Ascending aorta (tissue), 2 donors: ENCODE measurements around the gene RNF4. TPM values are rescaled to one million over a fixed set of nuclear protein-coding genes. Genes with fewer than 3 reads are reported as not detected.
"Not testable (repeated sequence)": the region's sequence is repeated elsewhere in the genome, so short reads cannot be mapped to it uniquely, and the experiment has no call there.

Experiments used
- DNase-seq, 2 donors: peaks; one replicate each; pipeline ENCODE4 v3.0.0-alpha.2; 2019; ENCODE audit warnings: low spot score in 2 of 2
- H3K27ac ChIP-seq, 2 donors: fragments of 200-600 bp; sonication (generic); one replicate each; pipeline ENCODE4 v1.5.1; 2016 to 2017; ENCODE audit warnings: mild to moderate bottlenecking in 1 of 2
- H3K27me3 ChIP-seq: fragments of 200-600 bp; sonication (generic); one replicate; pipeline ENCODE4 v1.5.1; 2017
- H3K36me3 ChIP-seq, 2 donors: fragments of 200-600 bp; sonication (generic); one replicate each; pipeline ENCODE4 v1.5.1; 2016
- H3K4me1 ChIP-seq, 2 donors: fragments of 200-600 bp; sonication (generic); one replicate each; pipeline ENCODE4 v1.5.1; 2016 to 2017; ENCODE audit warnings: mild to moderate bottlenecking in 1 of 2
- H3K4me3 ChIP-seq, 2 donors: fragments of 200-600 bp; sonication (generic); one replicate each; pipeline ENCODE4 v1.5.1; 2016 to 2017; ENCODE audit warnings: mild to moderate bottlenecking in 1 of 2
- H3K9me3 ChIP-seq, 2 donors: fragments of 200-600 bp; sonication (generic); one replicate each; pipeline ENCODE4 v1.5.1; 2016
- intact Hi-C: fragments of 100-400 bp; cut with DNase I; formaldehyde crosslinking; loops from one replicate; pipeline ENCODE4 v1.15.1; 2023
- total RNA-seq: library from RNA; depleted of rRNA; stranded (reverse); fragments of >200 nt; gene quantifications from one replicate; pipeline ENCODE4 v1.1.0, GENCODE V29; 2016
- TF ChIP-seq, protein P1 (sequence below), 3 experiments: fragments of 200-600 bp in 2 of 3; fragments of 450-650 bp in 1 of 3; sonication (generic) in 2 of 3; IDR thresholded peaks; one replicate each; pipeline ENCODE4 v1.5.1; 2016 to 2019; ENCODE audit warnings: antibody characterized with exemption in 3 of 3, mild to moderate bottlenecking in 1 of 3, moderate library complexity in 1 of 3

RNF4 gene
- total RNA-seq, 1 donor from 2014 or later, result 19.3 TPM

DNA sequence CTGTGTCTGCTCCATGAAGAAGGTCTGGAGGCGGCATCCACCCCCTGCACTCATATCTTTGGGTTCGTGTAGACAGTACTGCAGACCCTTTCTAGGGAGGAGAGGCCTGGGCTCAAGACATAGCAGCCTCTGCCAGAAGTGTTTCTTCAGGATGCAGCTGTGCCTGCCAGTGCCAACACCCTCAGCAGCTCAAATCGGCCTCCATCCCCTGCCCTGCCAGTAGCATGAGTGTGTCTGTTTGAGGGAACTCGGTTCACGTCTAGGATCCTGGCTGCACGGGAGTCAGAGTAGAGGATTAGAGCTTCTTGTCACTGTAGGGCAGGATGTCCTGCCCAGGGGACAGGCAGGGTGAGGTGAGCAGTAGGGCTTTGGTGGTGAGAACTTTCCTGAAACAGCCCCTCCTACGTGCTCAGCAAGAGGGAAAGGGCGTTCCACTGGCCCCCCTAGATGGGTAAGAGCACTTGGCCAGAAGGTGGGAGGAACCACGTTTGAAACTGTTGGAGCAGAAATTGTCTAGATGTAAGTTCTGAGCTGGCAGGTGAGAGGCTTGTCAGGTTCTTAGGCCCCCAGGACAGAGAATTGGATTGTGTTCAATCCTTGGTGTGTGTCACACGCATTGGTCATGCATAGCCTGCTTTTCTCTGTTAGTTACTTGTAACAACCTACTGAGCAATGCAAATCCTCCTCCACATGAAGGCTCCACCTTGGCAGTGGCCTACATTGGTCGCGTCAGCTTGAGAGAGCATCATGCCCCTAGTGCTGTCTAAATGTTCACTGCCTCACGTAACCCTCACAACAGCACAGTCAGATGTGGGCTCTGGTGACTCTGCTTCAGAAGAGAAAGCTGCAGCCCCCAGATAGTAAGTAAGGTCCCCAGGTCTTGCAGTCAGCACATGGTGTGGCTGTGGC lies 41.7 kb downstream of the RNF4 start:
- peaks cover 45 to 70% of the 10 kb centered on the region in 2 donors for H3K36me3 ChIP-seq
- TF ChIP-seq, protein P1, sequence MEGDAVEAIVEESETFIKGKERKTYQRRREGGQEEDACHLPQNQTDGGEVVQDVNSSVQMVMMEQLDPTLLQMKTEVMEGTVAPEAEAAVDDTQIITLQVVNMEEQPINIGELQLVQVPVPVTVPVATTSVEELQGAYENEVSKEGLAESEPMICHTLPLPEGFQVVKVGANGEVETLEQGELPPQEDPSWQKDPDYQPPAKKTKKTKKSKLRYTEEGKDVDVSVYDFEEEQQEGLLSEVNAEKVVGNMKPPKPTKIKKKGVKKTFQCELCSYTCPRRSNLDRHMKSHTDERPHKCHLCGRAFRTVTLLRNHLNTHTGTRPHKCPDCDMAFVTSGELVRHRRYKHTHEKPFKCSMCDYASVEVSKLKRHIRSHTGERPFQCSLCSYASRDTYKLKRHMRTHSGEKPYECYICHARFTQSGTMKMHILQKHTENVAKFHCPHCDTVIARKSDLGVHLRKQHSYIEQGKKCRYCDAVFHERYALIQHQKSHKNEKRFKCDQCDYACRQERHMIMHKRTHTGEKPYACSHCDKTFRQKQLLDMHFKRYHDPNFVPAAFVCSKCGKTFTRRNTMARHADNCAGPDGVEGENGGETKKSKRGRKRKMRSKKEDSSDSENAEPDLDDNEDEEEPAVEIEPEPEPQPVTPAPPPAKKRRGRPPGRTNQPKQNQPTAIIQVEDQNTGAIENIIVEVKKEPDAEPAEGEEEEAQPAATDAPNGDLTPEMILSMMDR (IDR thresholded peaks at IDR 0.05), result no peak
- no peak for DNase-seq
- no peaks in the 10 kb centered on the region for H3K9me3 ChIP-seq
- intact Hi-C loops, result no loop called here
- H3K4me1 ChIP-seq, result no peaks in the 10 kb centered on the region
- no peak overlapping the region for H3K27ac ChIP-seq
- no peaks in the 10 kb centered on the region for H3K27me3 ChIP-seq
- no peak overlapping the region for H3K4me3 ChIP-seq

DNA sequence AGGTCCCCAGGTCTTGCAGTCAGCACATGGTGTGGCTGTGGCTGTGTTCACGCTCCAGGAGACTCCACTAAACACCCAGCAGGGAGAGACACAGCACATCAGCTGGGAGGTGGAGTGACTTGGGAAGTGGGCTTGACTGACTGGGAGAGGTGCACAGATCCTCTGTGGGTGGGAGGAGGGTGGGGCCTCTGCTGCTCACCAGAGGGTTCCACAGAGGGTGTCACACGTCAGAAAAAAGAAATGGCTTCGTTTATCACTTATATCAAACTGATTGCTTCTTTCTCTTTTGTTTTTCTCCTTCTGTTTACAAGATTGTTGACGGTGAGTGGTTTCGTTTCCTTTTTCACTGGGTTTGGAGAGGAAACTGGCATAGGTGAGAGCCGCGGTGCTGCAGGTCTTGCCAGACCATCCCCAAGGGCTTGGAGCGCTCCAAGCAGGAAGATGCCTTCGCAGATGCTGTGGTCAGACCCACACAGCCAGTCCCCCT lies 42.8 kb downstream of the RNF4 start:
- TF ChIP-seq, protein P1 (IDR thresholded peaks at IDR 0.05), result no peak
- no peaks in the 10 kb centered on the region for H3K27me3 ChIP-seq

DNA sequence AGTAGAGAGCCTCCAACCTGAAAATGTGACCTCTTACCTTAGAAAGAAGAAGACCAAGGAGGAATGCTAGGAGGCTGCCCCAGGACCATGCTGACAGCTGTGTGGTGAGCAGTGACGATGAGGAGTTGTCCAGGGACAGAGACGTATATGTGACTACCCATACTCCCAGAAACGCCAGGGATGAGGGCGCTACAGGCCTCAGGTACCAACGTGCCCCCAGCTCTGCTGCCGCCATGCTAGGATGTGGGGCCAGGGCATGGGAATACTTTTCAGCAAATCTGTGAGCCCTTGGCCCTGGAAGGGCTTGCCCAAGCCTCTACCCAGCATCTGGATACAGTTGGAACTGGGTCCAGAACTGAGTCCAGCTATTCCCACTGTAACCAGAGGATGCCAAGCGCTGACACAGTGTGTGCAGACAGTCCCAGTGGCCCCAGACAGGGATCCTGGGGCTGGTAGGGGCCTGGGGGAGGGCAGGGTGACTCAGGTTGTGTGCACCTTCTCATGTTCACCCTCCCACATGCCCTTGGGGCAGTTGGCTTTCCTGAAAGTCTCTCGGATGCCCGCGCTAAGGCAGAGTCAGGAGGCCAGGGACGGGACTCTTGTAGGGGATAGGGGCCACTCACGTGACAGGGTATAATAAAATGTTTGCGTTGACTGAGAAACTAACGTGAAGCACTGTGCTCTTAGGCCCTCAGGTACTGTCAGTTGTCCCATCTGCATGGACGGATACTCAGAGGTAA lies 43.7 kb downstream of the RNF4 start:
- no peak for DNase-seq
- intact Hi-C loops, result no loop called here
- no peaks in the 10 kb centered on the region for H3K9me3 ChIP-seq
- no peak overlapping the region for H3K4me3 ChIP-seq
- H3K4me1 ChIP-seq, result peaks cover 0 to 6% of the 10 kb centered on the region in 2 donors
- H3K27me3 ChIP-seq, result no peaks in the 10 kb centered on the region
- TF ChIP-seq, protein P1 (IDR thresholded peaks at IDR 0.05), result no peak
- peaks cover 45 to 63% of the 10 kb centered on the region in 2 donors for H3K36me3 ChIP-seq
- H3K27ac ChIP-seq, result no peak overlapping the region

More for the DNA sequence above, 42.8 kb downstream of the RNF4 start:
- no peak overlapping the region for H3K4me3 ChIP-seq
- intact Hi-C loops, result no loop called here
- H3K4me1 ChIP-seq, result peaks cover 0 to 6% of the 10 kb centered on the region in 2 donors
- no peak overlapping the region for H3K27ac ChIP-seq
- no peak for DNase-seq
- peaks cover 45 to 64% of the 10 kb centered on the region in 2 donors for H3K36me3 ChIP-seq
- H3K9me3 ChIP-seq, result no peaks in the 10 kb centered on the region

DNA sequence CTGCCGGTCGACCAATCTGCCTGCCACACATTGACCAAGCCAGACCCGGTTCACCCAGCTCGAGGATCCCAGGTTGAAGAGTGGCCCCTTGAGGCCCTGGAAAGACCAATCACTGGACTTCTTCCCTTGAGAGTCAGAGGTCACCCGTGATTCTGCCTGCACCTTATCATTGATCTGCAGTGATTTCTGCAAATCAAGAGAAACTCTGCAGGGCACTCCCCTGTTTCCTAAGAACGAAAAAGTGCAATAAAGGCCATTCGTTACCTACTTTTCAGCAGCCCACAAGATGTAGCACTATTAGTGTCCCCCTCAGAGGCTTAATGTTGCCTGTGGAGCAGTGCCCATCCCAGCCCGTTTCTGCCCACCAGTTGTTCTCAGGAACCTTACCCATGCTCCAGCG lies 45.3 kb downstream of the RNF4 start:
- H3K27me3 ChIP-seq, H3K4me1 ChIP-seq, H3K4me3 ChIP-seq, H3K9me3 ChIP-seq, intact Hi-C loops, H3K27ac ChIP-seq, DNase-seq: not testable (repeated sequence)
- H3K36me3 ChIP-seq, result peaks cover 36 to 53% of the 10 kb centered on the region in 2 donors

DNA sequence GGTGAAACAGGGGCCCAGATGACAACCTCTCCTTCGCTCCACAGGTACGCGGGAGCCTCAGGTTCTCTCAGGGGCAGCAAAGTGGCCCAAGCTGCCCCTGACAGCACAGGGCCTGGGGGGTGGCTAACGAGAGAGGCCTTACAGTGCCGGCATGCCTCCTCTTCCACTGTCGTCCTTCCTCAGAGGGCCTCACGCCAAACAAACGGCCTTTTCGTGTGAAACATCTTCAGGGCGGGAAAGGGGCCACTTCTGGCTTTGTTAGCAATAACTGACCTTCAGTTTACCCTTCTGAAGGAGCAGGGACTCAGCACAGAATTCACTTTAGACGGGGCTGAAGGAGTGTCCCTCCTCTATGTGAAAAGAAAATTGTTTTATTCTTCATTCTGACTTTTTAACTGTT lies 46.0 kb downstream of the RNF4 start:
- H3K36me3 ChIP-seq, result peaks cover 30 to 46% of the 10 kb centered on the region in 2 donors
- H3K4me3 ChIP-seq, H3K9me3 ChIP-seq, H3K27me3 ChIP-seq, H3K27ac ChIP-seq, DNase-seq, H3K4me1 ChIP-seq, intact Hi-C loops: not testable (repeated sequence)

DNA sequence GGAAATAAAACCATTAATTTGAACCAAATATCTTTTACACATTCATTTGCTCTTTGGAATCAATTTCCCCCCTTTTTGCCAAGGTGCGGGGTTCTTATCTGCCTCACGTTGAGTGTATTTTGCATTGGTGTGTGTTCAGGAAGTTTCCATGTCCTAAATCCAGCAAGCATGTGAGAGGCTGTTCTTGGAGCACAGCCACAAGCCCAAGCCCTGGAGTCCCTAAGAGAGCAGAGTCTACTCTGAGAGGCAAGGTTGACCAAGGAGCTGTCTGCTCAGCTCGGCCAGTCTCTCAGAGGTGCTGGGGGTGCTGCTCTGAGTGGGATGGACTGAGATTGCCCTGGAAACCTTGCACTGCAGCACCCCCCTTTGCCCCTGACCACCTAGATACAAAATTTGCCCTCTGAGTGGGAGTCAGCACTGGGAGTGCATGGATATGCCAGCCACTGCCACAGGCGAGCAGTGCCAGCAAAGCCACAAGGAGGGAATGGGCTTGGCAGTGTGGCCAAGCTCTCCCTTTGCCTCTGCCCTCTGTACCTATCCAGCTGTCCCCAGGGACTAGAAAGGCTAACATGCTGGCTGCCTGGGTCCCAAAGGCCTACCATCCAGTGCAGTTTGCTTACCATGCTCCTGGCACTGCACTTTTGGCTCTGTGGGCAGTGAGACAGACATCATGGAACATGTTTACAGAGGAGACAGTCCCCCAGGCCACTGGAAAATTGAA lies 47.1 kb downstream of the RNF4 start:
- Histone ChIP-seq H3K36me3 (peaks cover 30 to 37% of the 10 kb centered on the region in 2 donors), H3K27ac (peak overlapping the region; percentile 49 to 57)
- TF ChIP-seq, protein P1 (IDR thresholded peaks at IDR 0.05), result no peak

More for the DNA sequence above, 47.1 kb downstream of the RNF4 start:
- peaks cover 0 to 6% of the 10 kb centered on the region in 2 donors for H3K4me1 ChIP-seq
- no peak for DNase-seq
- no peaks in the 10 kb centered on the region for H3K9me3 ChIP-seq
- intact Hi-C loops, result no loop called here
- H3K27me3 ChIP-seq, result no peaks in the 10 kb centered on the region
- H3K4me3 ChIP-seq, result no peak overlapping the region
